Fibroblast of upper back skin (primary cell): ENCODE data around the gene PRRC1.

Source experiments
- DNase-seq: peaks from one replicate; pipeline ENCODE4 v3.0.0-alpha.2; 2013

Gene PRRC1

DNA sequence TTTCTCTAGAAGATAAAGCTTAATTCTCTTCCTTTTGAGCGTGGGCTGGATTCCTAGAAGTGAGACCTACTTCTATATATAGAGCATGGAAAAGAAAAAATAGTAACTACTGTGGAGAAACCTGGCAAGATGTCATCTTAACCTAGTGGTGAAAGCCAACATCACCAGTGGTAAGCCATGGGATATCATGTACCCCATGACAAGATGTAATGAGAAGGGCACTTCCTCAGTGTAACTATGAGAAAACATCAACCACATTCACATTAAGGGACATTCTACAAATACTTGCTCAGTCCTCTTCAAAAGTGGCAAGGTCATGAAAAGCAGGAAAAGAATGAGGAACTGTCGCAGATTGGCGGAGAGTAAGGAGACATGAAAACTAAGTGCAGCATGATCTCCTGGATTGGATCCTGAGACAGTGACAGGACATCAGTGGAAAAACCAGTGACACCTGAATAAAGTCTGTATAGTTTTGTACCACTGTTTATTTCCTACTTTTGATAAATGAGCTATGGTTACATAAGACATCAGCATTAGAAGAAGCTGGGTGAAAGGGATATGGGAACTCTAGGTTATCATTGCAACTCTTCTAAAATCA, 65.4 kb downstream of the PRRC1 start:
- DNase-seq: no peak

DNA sequence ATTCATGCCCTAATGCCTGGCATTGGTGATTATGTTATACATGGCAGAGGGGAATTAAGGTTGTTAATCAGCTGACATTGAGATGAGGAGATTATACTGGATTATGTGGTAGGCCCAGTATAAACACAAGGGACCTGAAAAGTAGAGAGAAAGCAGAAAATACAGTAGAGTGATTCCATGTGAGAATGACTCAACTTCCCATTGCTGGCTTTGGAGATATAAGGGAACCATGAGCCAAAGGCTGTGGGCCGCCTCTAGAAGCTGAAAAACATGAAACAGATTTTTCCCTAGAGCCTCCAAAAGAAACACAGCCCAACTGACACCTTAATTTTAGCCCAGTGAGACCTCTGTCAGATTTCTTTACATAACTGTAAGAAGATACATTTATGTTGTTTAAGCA, 66.4 kb downstream of the PRRC1 start:
- DNase-seq: no peak

- no peak for DNase-seq
Measured at GRCh38 chr5:127585661-127586060, 68.2 kb downstream of the PRRC1 start.

DNA sequence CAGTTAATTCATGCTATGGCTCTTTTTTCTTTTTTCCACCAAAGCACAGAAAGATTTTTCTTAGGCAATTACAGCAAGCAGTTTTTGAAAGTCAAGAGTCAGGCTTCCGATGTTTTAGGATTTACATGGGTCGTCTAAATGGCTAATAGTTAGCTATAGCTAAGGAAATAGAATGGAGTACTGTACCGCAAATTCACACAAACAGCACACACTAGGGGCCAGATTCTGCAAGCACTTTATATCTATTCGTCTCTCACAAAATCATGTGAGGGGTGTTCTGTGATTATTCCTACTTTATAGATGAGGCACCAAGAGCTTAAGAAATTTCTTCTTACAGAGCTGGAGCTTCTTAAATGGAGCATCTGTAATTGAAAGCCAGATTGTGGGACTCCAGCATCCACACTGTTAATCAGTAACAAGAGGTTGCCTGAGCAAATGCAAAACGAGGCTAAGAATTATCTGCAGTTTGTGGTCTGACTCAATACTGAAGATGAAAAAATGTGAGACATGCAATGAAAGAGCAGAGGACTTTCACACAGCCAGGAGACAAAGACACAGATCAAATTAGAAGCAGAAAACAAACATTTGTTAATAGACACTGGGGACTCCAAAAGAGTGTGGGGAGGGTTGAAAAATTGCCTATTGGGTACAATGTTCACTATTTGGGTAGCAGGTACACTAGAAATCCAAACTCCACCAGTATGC, 68.8 kb downstream of the PRRC1 start:
- DNase-seq: no peak

- no peak for DNase-seq
Measured at GRCh38 chr5:127586811-127587210, 69.4 kb downstream of the PRRC1 start.

DNA sequence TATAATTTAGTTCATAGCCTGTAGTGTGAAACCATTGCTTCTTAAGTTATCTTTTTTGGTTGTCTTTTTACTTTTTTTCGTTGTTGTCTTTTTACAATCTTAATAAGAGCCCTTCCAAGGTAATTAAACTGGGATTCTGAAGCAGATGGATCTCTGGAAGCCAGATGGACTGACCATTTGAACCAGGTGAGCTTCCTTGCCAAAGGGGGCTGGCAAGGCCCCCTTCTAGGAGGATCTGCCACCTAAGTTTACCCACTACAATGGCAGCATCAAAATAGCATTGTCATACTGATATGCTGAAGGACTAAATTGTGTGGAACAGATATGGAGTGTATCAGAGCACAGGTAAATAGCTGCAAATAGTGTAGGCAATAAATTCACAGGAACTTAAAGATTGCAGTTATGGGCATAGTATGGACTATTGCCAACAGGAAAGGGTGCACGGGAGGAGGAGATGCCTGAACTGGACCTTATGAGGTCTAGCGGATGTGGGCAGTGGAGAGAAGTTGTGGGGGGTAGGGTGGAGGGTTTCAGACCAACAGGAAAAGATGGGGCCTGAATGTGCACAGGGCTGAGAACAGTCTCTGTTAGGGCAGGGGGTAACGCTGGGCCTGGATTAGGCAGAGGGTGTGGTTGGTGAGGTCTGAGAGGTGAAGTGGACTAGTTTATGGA, 69.9 kb downstream of the PRRC1 start:
- DNase-seq: no peak

- no peak for DNase-seq
Measured at GRCh38 chr5:127588368-127588767, 70.9 kb downstream of the PRRC1 start.

- no peak for DNase-seq
Measured at GRCh38 chr5:127589309-127590030, 72.0 kb downstream of the PRRC1 start.

GRCh38 chr5:127590156-127590722, 72.8 kb downstream of the PRRC1 start:
- no peak for DNase-seq

- DNase-seq: no peak
Measured at GRCh38 chr5:127595484-127596368, 78.3 kb downstream of the PRRC1 start.

DNA sequence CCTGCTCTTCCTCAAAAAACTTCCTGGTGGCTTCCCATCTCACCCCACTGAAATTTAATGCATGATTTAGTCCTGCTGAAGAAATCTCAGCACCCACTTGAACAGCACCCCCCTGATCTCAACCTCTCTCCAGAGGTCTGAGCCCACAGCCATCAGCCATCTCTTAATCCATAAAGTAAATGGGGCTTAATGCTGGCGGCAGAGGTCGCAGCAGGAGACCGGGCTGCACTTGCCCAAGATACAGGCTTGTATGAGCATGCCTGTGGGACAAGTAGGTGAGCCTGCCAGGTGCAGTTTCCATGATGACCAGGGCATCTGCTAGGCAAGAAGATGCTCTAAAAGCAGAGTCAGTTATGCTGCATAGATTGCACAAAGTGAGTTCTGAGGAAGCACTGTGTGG, 79.1 kb downstream of the PRRC1 start:
- DNase-seq: no peak

DNA sequence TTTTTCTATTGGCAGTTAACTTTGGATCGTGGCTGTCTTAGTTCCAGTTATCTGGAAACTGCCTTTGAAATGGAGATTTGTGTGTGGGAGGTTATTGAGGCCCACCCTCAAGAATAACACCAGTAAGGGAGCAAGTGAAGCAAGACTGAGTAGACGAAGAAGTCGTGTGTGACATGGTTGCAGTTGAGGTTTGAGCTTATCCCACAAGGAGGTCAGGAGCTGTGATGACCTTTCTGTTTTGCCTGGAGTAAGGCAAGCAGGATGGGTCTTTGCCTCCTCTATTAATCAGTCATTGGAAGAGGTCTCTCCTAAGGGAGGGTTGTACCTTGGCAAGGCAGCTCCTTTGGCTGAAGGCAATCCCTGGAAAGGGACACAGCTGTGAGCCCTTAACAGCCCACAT, 81.9 kb downstream of the PRRC1 start:
- no peak for DNase-seq

DNA sequence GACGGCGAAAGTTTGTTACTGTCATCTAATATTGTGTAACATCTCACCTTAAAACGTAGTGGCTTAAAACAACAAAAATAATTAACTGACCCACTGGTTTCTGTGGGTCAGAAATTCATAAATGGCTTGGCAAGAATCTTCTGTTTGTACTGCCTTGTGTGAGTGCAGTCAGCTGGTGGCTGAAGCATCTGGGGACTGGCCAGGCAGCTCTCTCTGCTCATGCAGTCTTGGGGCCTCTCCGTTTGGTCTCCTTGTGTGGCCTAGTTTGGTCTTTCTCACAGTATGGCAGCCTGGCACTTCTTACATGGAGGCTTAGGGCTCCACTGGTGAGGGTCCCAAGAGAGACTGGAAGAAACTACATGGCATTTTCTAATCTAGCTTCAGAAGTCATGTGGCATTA, 82.4 kb downstream of the PRRC1 start:
- no peak for DNase-seq

DNA sequence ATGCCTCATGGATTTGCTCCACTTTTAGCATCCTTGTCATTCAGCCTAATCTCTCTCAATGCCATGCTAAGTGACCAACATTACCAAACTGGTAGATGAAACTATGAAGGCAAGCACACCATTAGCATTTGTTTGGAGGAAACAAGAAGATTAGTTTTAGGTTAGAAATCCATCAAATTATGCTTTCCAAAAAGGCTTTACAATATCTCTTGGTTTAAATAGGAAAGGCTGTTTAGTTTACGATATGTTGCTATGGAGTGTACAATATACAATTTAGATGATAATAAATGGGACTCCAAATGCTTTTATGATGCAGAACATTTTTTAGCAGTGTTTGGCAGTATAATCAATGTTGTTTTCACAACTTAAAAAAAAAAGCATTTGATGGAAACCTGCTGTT, 83.7 kb downstream of the PRRC1 start:
- DNase-seq: no peak

GRCh38 chr5:127601601-127602000, 84.2 kb downstream of the PRRC1 start:
- DNase-seq: no peak

DNA sequence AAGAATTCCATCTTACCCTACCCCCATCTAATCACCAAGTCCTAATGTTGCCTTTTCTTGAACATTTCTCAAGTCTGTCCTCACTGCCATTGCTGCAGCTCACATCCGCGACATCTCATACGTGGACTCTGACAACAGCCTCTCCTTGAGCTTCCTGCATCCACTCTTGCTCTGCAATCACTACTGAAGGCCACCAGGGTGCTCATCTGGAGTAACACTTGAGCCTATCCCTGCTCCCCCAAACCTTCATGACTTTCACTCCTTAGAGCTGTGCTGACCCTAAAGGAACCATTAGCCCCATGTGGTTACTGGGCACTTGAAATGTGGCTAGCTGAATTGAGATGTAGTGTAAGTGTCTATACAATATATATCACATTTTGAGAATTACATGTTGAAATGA, 85.0 kb downstream of the PRRC1 start:
- DNase-seq: no peak

- no peak for DNase-seq
Measured at GRCh38 chr5:127602896-127603844, 85.7 kb downstream of the PRRC1 start.
